Activated T-helper 1 cell treated with anti-CD3 and anti-CD28 coated beads, Interleukin-2, amount 50 U/mL, for 16 hours (primary cell): Measurements from ENCODE around the gene OXTR.
"Not testable (repeated sequence)": the region's sequence is repeated elsewhere in the genome, so short reads cannot be mapped to it uniquely, and the experiment has no call there.

ENCODE experiments used
- DNase-seq, 2 donors: peaks; one replicate each; pipeline ENCODE4 v3.0.0-alpha.2; 2020; ENCODE audit warnings: low read depth in 1 of 2, low spot score in 1 of 2

The OXTR gene

GRCh38 chr3:8743021-8743601 lies 26.3 kb downstream of the OXTR start:
- no peak for DNase-seq

GRCh38 chr3:8741581-8742261 lies 27.7 kb downstream of the OXTR start:
- no peak for DNase-seq

GRCh38 chr3:8739757-8740504 lies 29.5 kb downstream of the OXTR start:
- DNase-seq, result no peak

- DNase-seq, result no peak
Observed at GRCh38 chr3:8738639-8739038, 30.8 kb downstream of the OXTR start.

- DNase-seq, result no peak
Observed at GRCh38 chr3:8737823-8738222, 31.6 kb downstream of the OXTR start.

GRCh38 chr3:8737301-8737700 lies 32.1 kb downstream of the OXTR start:
- DNase-seq, result no peak

- no peak for DNase-seq
Observed at GRCh38 chr3:8736436-8736835, 33.0 kb downstream of the OXTR start.

GRCh38 chr3:8734908-8735307 lies 34.5 kb downstream of the OXTR start:
- DNase-seq, result no peak

- no peak for DNase-seq
Observed at GRCh38 chr3:8734137-8734878, 35.1 kb downstream of the OXTR start.

- DNase-seq, result no peak
Observed at GRCh38 chr3:8733332-8734094, 35.9 kb downstream of the OXTR start, which contains the start of gene CAV3. Gene CAV3 (plus strand): TSS chr3:8733802. CDS start chr3:8733877, 75 bp downstream.

- DNase-seq, result no peak
Observed at GRCh38 chr3:8732413-8732812, 37.0 kb downstream of the OXTR start.

GRCh38 chr3:8730656-8731055 lies 38.8 kb downstream of the OXTR start:
- no peak for DNase-seq

GRCh38 chr3:8729479-8729878 lies 39.9 kb downstream of the OXTR start:
- DNase-seq, result no peak

- no peak for DNase-seq
Observed at GRCh38 chr3:8727605-8728512, 41.6 kb downstream of the OXTR start.

- no peak for DNase-seq
Observed at GRCh38 chr3:8724108-8724752, 45.2 kb downstream of the OXTR start.

- DNase-seq, result no peak
Observed at GRCh38 chr3:8723612-8724011, 45.8 kb downstream of the OXTR start.

- DNase-seq, result no peak
Observed at GRCh38 chr3:8722808-8723207, 46.6 kb downstream of the OXTR start.

- not testable (repeated sequence) for DNase-seq
Observed at GRCh38 chr3:8715757-8716156, 53.7 kb downstream of the OXTR start.
